Stimulated activated CD4-positive, alpha-beta T cell treated with anti-CD3 and anti-CD28 coated beads, Interleukin-2, amount 100 ng/mL, for 24 hours (primary cell): ENCODE data around the gene EHD3.

ENCODE experiments used
- DNase-seq, 2 donors: peaks; one replicate each; pipeline ENCODE4 v3.0.0-alpha.2; 2020

Gene EHD3

GRCh38 chr2:31213601-31214443 is 20.1 kb upstream of the EHD3 start:
- DNase-seq = no peak

GRCh38 chr2:31214444-31214915 is 19.5 kb upstream of the EHD3 start:
- no peak for DNase-seq

GRCh38 chr2:31216734-31217133 is 17.2 kb upstream of the EHD3 start:
- no peak for DNase-seq

GRCh38 chr2:31217465-31218200 is 16.3 kb upstream of the EHD3 start, which contains the start of gene CAPN14:
TSS of gene CAPN14 (minus strand) at chr2:31217515. CDS start at chr2:31205447, 12,068 bp downstream.
- DNase-seq = no peak

- no peak for DNase-seq
These were observed 14.6 kb upstream of the EHD3 start for GRCh38 chr2:31219131-31219969.

- DNase-seq = no peak
These were observed 12.4 kb upstream of the EHD3 start for GRCh38 chr2:31221544-31221943.

- no peak for DNase-seq
These were observed 11.9 kb upstream of the EHD3 start for GRCh38 chr2:31222071-31222470.

GRCh38 chr2:31223026-31223425 is 10.9 kb upstream of the EHD3 start:
- DNase-seq = no peak

- no peak for DNase-seq
These were observed 10.2 kb upstream of the EHD3 start for GRCh38 chr2:31223749-31224148.

- DNase-seq = no peak
These were observed 7.7 kb upstream of the EHD3 start for GRCh38 chr2:31226266-31226665.

- no peak for DNase-seq
These were observed 6.8 kb upstream of the EHD3 start for GRCh38 chr2:31227110-31227509.

GRCh38 chr2:31227711-31228125 is 6.2 kb upstream of the EHD3 start:
- no peak for DNase-seq

GRCh38 chr2:31228717-31229116 is 5.2 kb upstream of the EHD3 start:
- no peak for DNase-seq

GRCh38 chr2:31230751-31231150 is 3.2 kb upstream of the EHD3 start:
- DNase-seq = no peak

GRCh38 chr2:31231571-31232302 is 2.2 kb upstream of the EHD3 start:
- DNase-seq = no peak

GRCh38 chr2:31232586-31232985 is 1.4 kb upstream of the EHD3 start:
- DNase-seq = no peak

- no peak for DNase-seq
These were observed 721 bp upstream of the EHD3 start for GRCh38 chr2:31233231-31233630.

GRCh38 chr2:31234683-31235503 is 941 bp downstream of the EHD3 start:
- peak in 1 of 2 donors; percentile 14 for DNase-seq

GRCh38 chr2:31235504-31235902 is 1.6 kb downstream of the EHD3 start:
- no peak for DNase-seq

GRCh38 chr2:31236433-31237205 is 2.7 kb downstream of the EHD3 start:
- DNase-seq = no peak
